Muscle layer of colon (tissue), 2 donors: ENCODE results near the gene ULBP2.
"Not testable (repeated sequence)": the region's sequence is repeated elsewhere in the genome, so short reads cannot be mapped to it uniquely, and the experiment has no call there.

Source experiments
- H3K27ac ChIP-seq: one replicate; pipeline ENCODE4 v1.7.0; 2013; ENCODE audit warnings: low read depth, mild to moderate bottlenecking, low read length, moderate library complexity
- H3K27me3 ChIP-seq, 2 donors: one replicate each; pipeline ENCODE4 v1.7.0; 2013; ENCODE audit warnings: low read length in 2 of 2, mild to moderate bottlenecking in 2 of 2; ENCODE audit not compliant: insufficient read depth in 2 of 2, control insufficient read depth in 1 of 2
- H3K36me3 ChIP-seq: one replicate; pipeline ENCODE4 v1.7.0; 2013; ENCODE audit warnings: mild to moderate bottlenecking, low read length; ENCODE audit not compliant: insufficient read depth
- H3K4me1 ChIP-seq: one replicate; pipeline ENCODE4 v1.7.0; 2013; ENCODE audit warnings: mild to moderate bottlenecking, low read length; ENCODE audit not compliant: insufficient read depth
- H3K4me3 ChIP-seq, 2 donors: one replicate each; pipeline ENCODE4 v1.7.0; 2013; ENCODE audit warnings: low read length in 2 of 2, low read depth in 1 of 2, mild to moderate bottlenecking in 1 of 2, moderate library complexity in 1 of 2
- H3K9ac ChIP-seq: one replicate; pipeline ENCODE4 v1.7.0; 2013; ENCODE audit warnings: low read length
- H3K9me3 ChIP-seq: one replicate; pipeline ENCODE4 v1.7.0; 2013; ENCODE audit warnings: mild to moderate bottlenecking, low read length
- donor health status: abdominal sarcoma.
- donor health status: Adenocarcinoma of cecum.

Gene ULBP2

GRCh38 chr6:149900620-149901443 lies 41.0 kb upstream of the ULBP2 start:
- no peak overlapping the region for H3K4me3 ChIP-seq
- H3K27me3 ChIP-seq = no peaks in the 10 kb centered on the region
- H3K9me3 ChIP-seq = no peaks in the 10 kb centered on the region
- H3K27ac ChIP-seq = no peak overlapping the region
- no peaks in the 10 kb centered on the region for H3K36me3 ChIP-seq
- H3K9ac ChIP-seq = no peak overlapping the region
- peaks cover 13% of the 10 kb centered on the region for H3K4me1 ChIP-seq

DNA sequence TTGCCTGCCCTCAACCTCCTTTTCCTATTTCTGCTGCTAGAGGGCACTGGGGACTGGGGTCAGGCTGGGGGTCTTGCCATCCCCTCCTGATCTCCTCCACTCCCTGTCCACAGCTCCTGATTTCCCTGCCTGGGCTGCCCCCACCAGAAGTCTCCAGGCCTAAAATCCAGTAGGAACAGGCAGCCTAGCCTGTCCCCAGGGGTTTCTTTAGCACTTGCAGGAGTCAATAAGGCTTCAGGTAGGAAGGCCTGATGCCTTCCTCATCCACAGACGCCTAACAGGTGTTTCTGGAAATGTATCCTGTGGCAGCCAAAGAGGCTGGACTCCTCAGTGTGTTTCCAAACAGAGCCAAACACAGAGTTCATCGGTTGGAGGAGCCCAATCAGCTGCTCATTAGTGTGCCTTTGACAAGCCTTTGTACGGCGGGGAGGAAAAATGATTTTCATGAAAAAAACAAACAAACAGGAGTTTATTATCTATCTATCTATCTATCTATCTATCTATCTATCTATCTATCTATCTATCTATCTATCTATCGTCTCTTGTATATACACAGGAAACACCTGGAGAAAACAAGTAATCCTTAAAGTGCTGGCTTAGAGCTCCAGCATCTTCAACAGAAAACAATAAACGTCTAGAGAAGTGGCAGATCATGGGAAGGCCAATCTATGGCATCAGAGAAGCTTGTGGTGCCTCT lies 40.2 kb upstream of the ULBP2 start:
- Histone ChIP-seq H3K27ac (no peak overlapping the region), H3K27me3 (no peaks in the 10 kb centered on the region), H3K9ac (no peak overlapping the region), H3K4me1 (peaks cover 6% of the 10 kb centered on the region), H3K9me3 (no peaks in the 10 kb centered on the region), H3K4me3 (no peak overlapping the region), H3K36me3 (no peaks in the 10 kb centered on the region)

- no peak overlapping the region for H3K27ac ChIP-seq
- H3K36me3 ChIP-seq = no peaks in the 10 kb centered on the region
- H3K4me3 ChIP-seq = no peak overlapping the region
- H3K4me1 ChIP-seq = no peaks in the 10 kb centered on the region
- H3K27me3 ChIP-seq = no peaks in the 10 kb centered on the region
- no peak overlapping the region for H3K9ac ChIP-seq
- H3K9me3 ChIP-seq = no peaks in the 10 kb centered on the region
These were observed 37.7 kb upstream of the ULBP2 start for GRCh38 chr6:149903938-149904611.

- no peaks in the 10 kb centered on the region for H3K4me1 ChIP-seq
- H3K9me3 ChIP-seq = no peaks in the 10 kb centered on the region
- no peaks in the 10 kb centered on the region for H3K27me3 ChIP-seq
- no peak overlapping the region for H3K9ac ChIP-seq
- no peak overlapping the region for H3K4me3 ChIP-seq
- no peaks in the 10 kb centered on the region for H3K36me3 ChIP-seq
- no peak overlapping the region for H3K27ac ChIP-seq
These were observed 37.0 kb upstream of the ULBP2 start for GRCh38 chr6:149904661-149905370.

- Histone ChIP-seq H3K36me3 (no peaks in the 10 kb centered on the region), H3K9ac (no peak overlapping the region), H3K27me3 (no peaks in the 10 kb centered on the region), H3K4me3 (no peak overlapping the region), H3K4me1 (no peaks in the 10 kb centered on the region), H3K27ac (no peak overlapping the region), H3K9me3 (no peaks in the 10 kb centered on the region)
These were observed 36.4 kb upstream of the ULBP2 start for GRCh38 chr6:149905371-149905910.

GRCh38 chr6:149905911-149906371 lies 35.9 kb upstream of the ULBP2 start:
- no peaks in the 10 kb centered on the region for H3K9me3 ChIP-seq
- H3K27me3 ChIP-seq = no peaks in the 10 kb centered on the region
- no peak overlapping the region for H3K9ac ChIP-seq
- H3K36me3 ChIP-seq = no peaks in the 10 kb centered on the region
- no peak overlapping the region for H3K4me3 ChIP-seq
- H3K27ac ChIP-seq = no peak overlapping the region
- H3K4me1 ChIP-seq = no peaks in the 10 kb centered on the region

- Histone ChIP-seq H3K27ac (no peak overlapping the region), H3K27me3 (no peaks in the 10 kb centered on the region), H3K9me3 (no peaks in the 10 kb centered on the region), H3K36me3 (no peaks in the 10 kb centered on the region), H3K9ac (no peak overlapping the region), H3K4me3 (no peak overlapping the region), H3K4me1 (no peaks in the 10 kb centered on the region)
These were observed 35.4 kb upstream of the ULBP2 start for GRCh38 chr6:149906405-149906804.

DNA sequence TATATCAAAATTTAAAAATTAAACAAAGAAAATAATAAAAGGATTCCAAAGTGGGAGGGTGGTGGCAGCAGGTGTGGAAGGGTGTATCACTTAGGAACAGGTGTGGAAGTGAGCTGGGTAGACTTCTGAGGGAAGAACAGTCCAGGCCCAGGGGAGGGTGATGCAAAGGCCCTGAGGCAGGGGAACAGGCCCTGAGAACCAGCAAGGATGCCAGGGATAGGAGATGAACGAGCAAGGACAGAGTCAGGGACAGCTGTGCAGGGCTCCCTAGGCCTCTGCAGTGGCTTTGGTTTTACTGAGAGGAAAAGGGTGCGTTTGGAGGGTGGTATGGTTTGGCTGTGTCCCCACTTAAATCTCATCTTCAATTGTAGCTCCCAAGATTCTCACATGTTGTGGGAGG lies 34.5 kb upstream of the ULBP2 start:
- no peak overlapping the region for H3K9ac ChIP-seq
- H3K9me3 ChIP-seq = no peaks in the 10 kb centered on the region
- H3K27me3 ChIP-seq = no peaks in the 10 kb centered on the region
- no peak overlapping the region for H3K27ac ChIP-seq
- no peak overlapping the region for H3K4me3 ChIP-seq
- H3K4me1 ChIP-seq = no peaks in the 10 kb centered on the region
- no peaks in the 10 kb centered on the region for H3K36me3 ChIP-seq

DNA sequence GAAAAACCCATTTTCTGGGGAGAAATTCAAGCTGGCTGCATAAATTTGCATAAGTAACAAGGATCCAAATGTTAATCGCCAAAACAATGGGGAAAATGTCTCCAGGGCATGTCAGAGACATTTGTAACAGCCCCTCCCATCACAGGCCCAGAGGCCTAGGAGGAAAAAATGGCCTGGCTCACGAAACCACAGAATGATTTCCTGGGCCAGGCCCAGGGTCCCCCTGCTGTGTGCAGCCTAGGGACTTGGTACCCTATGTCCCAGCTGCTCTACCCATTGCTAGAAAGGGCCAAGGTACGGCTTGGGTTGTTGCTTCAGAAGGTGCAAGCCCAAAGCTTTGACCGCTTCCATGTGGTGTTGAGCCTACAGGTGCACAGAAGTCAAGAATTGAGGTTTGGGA lies 33.3 kb upstream of the ULBP2 start:
- not testable (repeated sequence) for H3K27me3 ChIP-seq

DNA sequence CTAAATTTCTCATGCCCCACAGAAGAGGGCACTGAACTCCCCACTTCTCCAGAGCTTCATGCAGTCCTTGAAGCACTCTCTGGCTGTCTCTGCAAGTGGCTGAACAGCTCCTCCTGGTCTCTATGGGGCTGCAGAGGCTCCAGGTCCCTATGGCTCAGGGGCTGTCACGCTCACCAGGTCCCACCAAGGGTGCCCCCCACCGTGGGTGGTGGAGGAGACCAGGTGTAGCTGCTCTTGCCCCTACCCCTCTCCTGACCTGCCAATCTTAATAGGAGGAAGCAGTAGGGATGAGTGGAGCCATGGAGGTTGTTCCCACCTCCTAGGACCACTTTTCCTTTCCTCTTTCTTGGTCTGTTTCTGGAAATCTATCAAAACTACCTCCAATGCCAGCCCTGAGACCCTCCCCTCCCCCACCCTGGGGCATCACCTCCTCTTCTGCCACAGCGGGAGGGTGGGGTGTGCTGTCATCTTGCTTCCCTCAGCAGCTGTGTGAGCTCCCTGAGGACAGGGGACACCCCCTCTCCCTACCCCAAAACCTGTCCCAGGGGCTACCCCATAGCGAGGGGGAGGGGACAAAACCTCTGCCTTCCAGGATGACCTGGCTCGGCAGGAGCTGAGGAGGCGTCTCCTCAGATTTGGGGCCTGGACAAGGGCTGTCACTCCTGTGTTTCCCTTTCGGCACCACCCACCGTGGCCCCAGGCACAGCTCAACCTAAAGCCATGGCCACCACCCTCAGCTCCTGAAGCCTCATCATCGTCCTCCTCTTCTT lies 31.9 kb upstream of the ULBP2 start:
- Histone ChIP-seq H3K36me3 (no peaks in the 10 kb centered on the region), H3K4me3 (no peak overlapping the region), H3K4me1 (no peaks in the 10 kb centered on the region), H3K9ac (no peak overlapping the region), H3K27me3 (no peaks in the 10 kb centered on the region), H3K9me3 (no peaks in the 10 kb centered on the region), H3K27ac (no peak overlapping the region)

More for the DNA sequence above, 33.3 kb upstream of the ULBP2 start:
- not testable (repeated sequence) for H3K9ac ChIP-seq, H3K9me3 ChIP-seq, H3K4me3 ChIP-seq, H3K27ac ChIP-seq, H3K36me3 ChIP-seq, H3K4me1 ChIP-seq
